ENCODE results near the gene FBXO28. TPM values are rescaled to one million over a fixed set of nuclear protein-coding genes. Genes with fewer than 3 reads are reported as not detected.

Gene FBXO28
- polyA plus RNA-seq, 1 of the 3 experiments (the other 2 are of a cell fraction): 8.1 TPM

- H4K20me1 ChIP-seq (ENCODE audit: insufficient read depth): peaks cover 47% of the 10 kb centered on the region
- H3F3A ChIP-seq (replicated peaks; ENCODE audit: insufficient read depth): peaks cover 14% of the 10 kb centered on the region
- H3K27ac ChIP-seq (ENCODE audit: low read depth in 2 of 2, low read length in 1 of 2): no peak overlapping the region
- H3K9ac ChIP-seq: no peak overlapping the region
- H3K4me1 ChIP-seq (ENCODE audit: control insufficient read depth in 1 of 2, insufficient read depth in 2 of 2, low read depth in 1 of 2, low read length in 1 of 2): peaks cover under 1 to 13% of the 10 kb centered on the region in 2 experiments; a peak in 2 of 4 replicates
- no peak overlapping the region for H2AFZ ChIP-seq (ENCODE audit: low read depth)
- no peaks in the 10 kb centered on the region for H3K27me3 ChIP-seq (ENCODE audit: insufficient read depth)
- TF ChIP-seq POLR2AphosphoS5 (IDR thresholded peaks at IDR 0.05; ENCODE audit: low read depth, low read length) (no peak), CHD2 (IDR thresholded peaks at IDR 0.05; ENCODE audit: low read length, partially characterized antibody) (no peak), GATA2 (CRISPR knock-in tag; IDR thresholded peaks at IDR 0.05) (no peak), TEAD4 (IDR thresholded peaks at IDR 0.05; ENCODE audit: borderline replicate concordance, insufficient read depth) (no peak), RXRA (IDR thresholded peaks at IDR 0.05; ENCODE audit: borderline replicate concordance, low read depth) (no peak), JUND (IDR thresholded peaks at IDR 0.05) (no peak), RAD21 (IDR thresholded peaks at IDR 0.05; ENCODE audit: low read length) (no peak), ELF1 (IDR thresholded peaks at IDR 0.05) (no peak), NFIC (IDR thresholded peaks at IDR 0.05; ENCODE audit: borderline replicate concordance) (no peak), TAF1 (IDR thresholded peaks at IDR 0.05; ENCODE audit: borderline replicate concordance, low read depth, low read length) (no peak)
- TF ChIP-seq, protein P1, sequence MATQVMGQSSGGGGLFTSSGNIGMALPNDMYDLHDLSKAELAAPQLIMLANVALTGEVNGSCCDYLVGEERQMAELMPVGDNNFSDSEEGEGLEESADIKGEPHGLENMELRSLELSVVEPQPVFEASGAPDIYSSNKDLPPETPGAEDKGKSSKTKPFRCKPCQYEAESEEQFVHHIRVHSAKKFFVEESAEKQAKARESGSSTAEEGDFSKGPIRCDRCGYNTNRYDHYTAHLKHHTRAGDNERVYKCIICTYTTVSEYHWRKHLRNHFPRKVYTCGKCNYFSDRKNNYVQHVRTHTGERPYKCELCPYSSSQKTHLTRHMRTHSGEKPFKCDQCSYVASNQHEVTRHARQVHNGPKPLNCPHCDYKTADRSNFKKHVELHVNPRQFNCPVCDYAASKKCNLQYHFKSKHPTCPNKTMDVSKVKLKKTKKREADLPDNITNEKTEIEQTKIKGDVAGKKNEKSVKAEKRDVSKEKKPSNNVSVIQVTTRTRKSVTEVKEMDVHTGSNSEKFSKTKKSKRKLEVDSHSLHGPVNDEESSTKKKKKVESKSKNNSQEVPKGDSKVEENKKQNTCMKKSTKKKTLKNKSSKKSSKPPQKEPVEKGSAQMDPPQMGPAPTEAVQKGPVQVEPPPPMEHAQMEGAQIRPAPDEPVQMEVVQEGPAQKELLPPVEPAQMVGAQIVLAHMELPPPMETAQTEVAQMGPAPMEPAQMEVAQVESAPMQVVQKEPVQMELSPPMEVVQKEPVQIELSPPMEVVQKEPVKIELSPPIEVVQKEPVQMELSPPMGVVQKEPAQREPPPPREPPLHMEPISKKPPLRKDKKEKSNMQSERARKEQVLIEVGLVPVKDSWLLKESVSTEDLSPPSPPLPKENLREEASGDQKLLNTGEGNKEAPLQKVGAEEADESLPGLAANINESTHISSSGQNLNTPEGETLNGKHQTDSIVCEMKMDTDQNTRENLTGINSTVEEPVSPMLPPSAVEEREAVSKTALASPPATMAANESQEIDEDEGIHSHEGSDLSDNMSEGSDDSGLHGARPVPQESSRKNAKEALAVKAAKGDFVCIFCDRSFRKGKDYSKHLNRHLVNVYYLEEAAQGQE (IDR thresholded peaks at IDR 0.05; ENCODE audit: low read depth, low read length): no peak
- TF ChIP-seq, protein P2, sequence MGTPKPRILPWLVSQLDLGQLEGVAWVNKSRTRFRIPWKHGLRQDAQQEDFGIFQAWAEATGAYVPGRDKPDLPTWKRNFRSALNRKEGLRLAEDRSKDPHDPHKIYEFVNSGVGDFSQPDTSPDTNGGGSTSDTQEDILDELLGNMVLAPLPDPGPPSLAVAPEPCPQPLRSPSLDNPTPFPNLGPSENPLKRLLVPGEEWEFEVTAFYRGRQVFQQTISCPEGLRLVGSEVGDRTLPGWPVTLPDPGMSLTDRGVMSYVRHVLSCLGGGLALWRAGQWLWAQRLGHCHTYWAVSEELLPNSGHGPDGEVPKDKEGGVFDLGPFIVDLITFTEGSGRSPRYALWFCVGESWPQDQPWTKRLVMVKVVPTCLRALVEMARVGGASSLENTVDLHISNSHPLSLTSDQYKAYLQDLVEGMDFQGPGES (IDR thresholded peaks at IDR 0.05; ENCODE audit: low read depth, low read length): no peak
- TF ChIP-seq, protein P3, sequence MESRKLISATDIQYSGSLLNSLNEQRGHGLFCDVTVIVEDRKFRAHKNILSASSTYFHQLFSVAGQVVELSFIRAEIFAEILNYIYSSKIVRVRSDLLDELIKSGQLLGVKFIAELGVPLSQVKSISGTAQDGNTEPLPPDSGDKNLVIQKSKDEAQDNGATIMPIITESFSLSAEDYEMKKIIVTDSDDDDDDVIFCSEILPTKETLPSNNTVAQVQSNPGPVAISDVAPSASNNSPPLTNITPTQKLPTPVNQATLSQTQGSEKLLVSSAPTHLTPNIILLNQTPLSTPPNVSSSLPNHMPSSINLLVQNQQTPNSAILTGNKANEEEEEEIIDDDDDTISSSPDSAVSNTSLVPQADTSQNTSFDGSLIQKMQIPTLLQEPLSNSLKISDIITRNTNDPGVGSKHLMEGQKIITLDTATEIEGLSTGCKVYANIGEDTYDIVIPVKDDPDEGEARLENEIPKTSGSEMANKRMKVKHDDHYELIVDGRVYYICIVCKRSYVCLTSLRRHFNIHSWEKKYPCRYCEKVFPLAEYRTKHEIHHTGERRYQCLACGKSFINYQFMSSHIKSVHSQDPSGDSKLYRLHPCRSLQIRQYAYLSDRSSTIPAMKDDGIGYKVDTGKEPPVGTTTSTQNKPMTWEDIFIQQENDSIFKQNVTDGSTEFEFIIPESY (IDR thresholded peaks at IDR 0.05; ENCODE audit: borderline replicate concordance, low read depth): no peak
- POLR2A ChIA-PET: no interaction called here
- H3K4me2 ChIP-seq: no peak overlapping the region
- no peaks in the 10 kb centered on the region for H3K9me3 ChIP-seq
- WGBS (ENCODE audit: low lambda C conversion rate): 96% methylated on average over 7 of the region's 7 CpGs
- H3K79me2 ChIP-seq (ENCODE audit: insufficient read depth): peaks cover 89% of the 10 kb centered on the region
- DNase-seq: no peak
- CTCF ChIA-PET: no interaction called here
- no peaks in the 10 kb centered on the region for H3K9me2 ChIP-seq
- no peak overlapping the region for H3K4me3 ChIP-seq (ENCODE audit: low read depth in 2 of 2, low read length in 1 of 2)
- peaks cover 18 to 52% of the 10 kb centered on the region in 2 experiments for H3K36me3 ChIP-seq (replicated peaks in 1 of 2; ENCODE audit: control insufficient read depth in 1 of 2, insufficient read depth in 2 of 2, low read length in 1 of 2)
Observed at GRCh38 chr1:224189561-224189960, 75.7 kb downstream of the FBXO28 start.

Measured in SK-N-SH (cell line).